Vagina (tissue), 2 donors: ENCODE measurements around the gene GUCY1B1. TPM values are rescaled to one million over a fixed set of nuclear protein-coding genes. Genes with fewer than 3 reads are reported as not detected.
A peak's percentile ranks its signal among the peaks of the same experiment; 100 is the strongest.

ENCODE experiments used
- DNase-seq, 2 donors: peaks; one replicate each; pipeline ENCODE4 v3.0.0-alpha.2; 2017; ENCODE audit errors: extremely low spot score in 2 of 2
- H3K27ac ChIP-seq: fragments of 200-600 bp; sonication (generic); one replicate; pipeline ENCODE4 v1.5.1; 2019
- H3K27me3 ChIP-seq: fragments of 200-600 bp; sonication (generic); one replicate; pipeline ENCODE4 v1.5.1; 2019
- H3K36me3 ChIP-seq, 2 donors: fragments of 200-600 bp; sonication (generic); one replicate each; pipeline ENCODE4 v1.5.1; 2017 to 2019
- H3K4me1 ChIP-seq: fragments of 200-600 bp; sonication (generic); one replicate; pipeline ENCODE4 v1.5.1; 2019
- H3K4me3 ChIP-seq, 2 donors: fragments of 200-600 bp; sonication (generic); 1 replicate in 1 of 2; 2 replicates in 1 of 2; pipeline ENCODE4 v1.5.1; 2016 to 2019
- H3K9me3 ChIP-seq: fragments of 200-600 bp; sonication (generic); one replicate; pipeline ENCODE4 v1.5.1; 2019
- CTCF ChIP-seq, 3 experiments: fragments of 450-650 bp in 2 of 3; fragments of 200-600 bp in 1 of 3; sonication (generic) in 1 of 3; IDR thresholded peaks; one replicate each; pipeline ENCODE4 v1.5.1; 2017 to 2019; ENCODE audit warnings: antibody characterized with exemption in 3 of 3, mild to moderate bottlenecking in 2 of 3, moderate library complexity in 2 of 3
- POLR2A ChIP-seq, 2 donors: fragments of 450-650 bp; IDR thresholded peaks; one replicate each; pipeline ENCODE4 v1.6.1; 2017; ENCODE audit warnings: antibody characterized with exemption in 2 of 2, mild to moderate bottlenecking in 2 of 2, moderate library complexity in 2 of 2
- POLR2AphosphoS5 ChIP-seq, 2 donors: sonication (generic); formaldehyde crosslinking; IDR thresholded peaks; one replicate each; pipeline ENCODE4 v1.9.0; 2017; ENCODE audit warnings: antibody characterized with exemption in 2 of 2, mild to moderate bottlenecking in 2 of 2, low read depth in 1 of 2; ENCODE audit not compliant: insufficient read depth in 1 of 2
- intact Hi-C: fragments of 100-400 bp; cut with DNase I; formaldehyde crosslinking; loops from one replicate; pipeline ENCODE4 v1.15.1; 2023
- total RNA-seq: library from RNA; depleted of rRNA; stranded (reverse); fragments of >200 nt; gene quantifications from one replicate; pipeline ENCODE4 v1.2.3, GENCODE V29; 2016

Gene GUCY1B1
- total RNA-seq, 1 donor from 2014 or later = 22.8 TPM

GRCh38 chr4:155761047-155761446 lies 2.2 kb downstream of the GUCY1B1 start:
- intact Hi-C loops = no loop called here
- Histone ChIP-seq H3K4me1 (peaks cover 14% of the 10 kb centered on the region), H3K4me3 (no peak overlapping the region), H3K9me3 (no peaks in the 10 kb centered on the region), H3K27me3 (no peaks in the 10 kb centered on the region), H3K27ac (peak overlapping the region; percentile 94), H3K36me3 (no peaks in the 10 kb centered on the region)
- no peak for DNase-seq
- TF ChIP-seq POLR2AphosphoS5 (IDR thresholded peaks at IDR 0.05; ENCODE audit: insufficient read depth in 1 of 2, low read depth in 1 of 2) = no peak
- TF ChIP-seq CTCF (IDR thresholded peaks at IDR 0.05) = no peak
- TF ChIP-seq POLR2A (IDR thresholded peaks at IDR 0.05) = no peak

GRCh38 chr4:155761916-155762315 lies 3.1 kb downstream of the GUCY1B1 start:
- H3K4me3 ChIP-seq = no peak overlapping the region
- peaks cover 14% of the 10 kb centered on the region for H3K4me1 ChIP-seq
- no peak for DNase-seq
- peak overlapping the region; percentile 28 for H3K27ac ChIP-seq
- no peaks in the 10 kb centered on the region for H3K9me3 ChIP-seq
- no peak for TF ChIP-seq CTCF (IDR thresholded peaks at IDR 0.05)
- TF ChIP-seq POLR2A (IDR thresholded peaks at IDR 0.05) = no peak
- TF ChIP-seq POLR2AphosphoS5 (IDR thresholded peaks at IDR 0.05; ENCODE audit: insufficient read depth in 1 of 2, low read depth in 1 of 2) = no peak
- H3K36me3 ChIP-seq = no peaks in the 10 kb centered on the region
- intact Hi-C loops = no loop called here
- no peaks in the 10 kb centered on the region for H3K27me3 ChIP-seq

- H3K27ac ChIP-seq = peak overlapping the region; percentile 28
- intact Hi-C loops = no loop called here
- H3K4me1 ChIP-seq = peaks cover 14% of the 10 kb centered on the region
Observed at GRCh38 chr4:155762334-155762733, 3.5 kb downstream of the GUCY1B1 start.

GRCh38 chr4:155763551-155763950 lies 4.7 kb downstream of the GUCY1B1 start:
- no peak overlapping the region for H3K4me3 ChIP-seq
- H3K36me3 ChIP-seq = no peaks in the 10 kb centered on the region
- intact Hi-C loops = no loop called here
- no peak overlapping the region for H3K27ac ChIP-seq
- DNase-seq = no peak
- no peaks in the 10 kb centered on the region for H3K9me3 ChIP-seq
- peaks cover 15% of the 10 kb centered on the region for H3K4me1 ChIP-seq
- H3K27me3 ChIP-seq = no peaks in the 10 kb centered on the region
- TF ChIP-seq POLR2AphosphoS5 (IDR thresholded peaks at IDR 0.05; ENCODE audit: insufficient read depth in 1 of 2, low read depth in 1 of 2) (no peak), POLR2A (IDR thresholded peaks at IDR 0.05) (no peak), CTCF (IDR thresholded peaks at IDR 0.05) (no peak)

More at GRCh38 chr4:155762334-155762733, 3.5 kb downstream of the GUCY1B1 start:
- Histone ChIP-seq H3K4me3 (no peak overlapping the region), H3K36me3 (no peaks in the 10 kb centered on the region), H3K27me3 (no peaks in the 10 kb centered on the region), H3K9me3 (no peaks in the 10 kb centered on the region)
- TF ChIP-seq CTCF (IDR thresholded peaks at IDR 0.05) (no peak), POLR2A (IDR thresholded peaks at IDR 0.05) (no peak), POLR2AphosphoS5 (IDR thresholded peaks at IDR 0.05; ENCODE audit: insufficient read depth in 1 of 2, low read depth in 1 of 2) (no peak)
- no peak for DNase-seq

- TF ChIP-seq CTCF (IDR thresholded peaks at IDR 0.05) (no peak), POLR2A (IDR thresholded peaks at IDR 0.05) (no peak), POLR2AphosphoS5 (IDR thresholded peaks at IDR 0.05; ENCODE audit: insufficient read depth in 1 of 2, low read depth in 1 of 2) (no peak)
- Histone ChIP-seq H3K4me1 (peaks cover 10% of the 10 kb centered on the region), H3K4me3 (no peak overlapping the region), H3K36me3 (no peaks in the 10 kb centered on the region), H3K27me3 (no peaks in the 10 kb centered on the region), H3K27ac (no peak overlapping the region), H3K9me3 (no peaks in the 10 kb centered on the region)
- no peak for DNase-seq
- intact Hi-C loops = no loop called here
Observed at GRCh38 chr4:155765149-155765548, 6.3 kb downstream of the GUCY1B1 start.
